LNCaP clone FGC (cell line): ENCODE results near the gene MACROD2.

ENCODE experiments used
- DNase-seq: peaks from one replicate; pipeline ENCODE4 v3.0.0-alpha.2; 2011; ENCODE audit warnings: low read depth
- H3K4me3 ChIP-seq: 2 replicates; pipeline ENCODE4 v1.5.1; 2011; ENCODE audit warnings: mild to moderate bottlenecking, low read depth, low read length, control low read depth
- CTCF ChIP-seq: IDR thresholded peaks from 2 replicates; pipeline ENCODE4 v1.5.1; 2012; ENCODE audit warnings: mild to moderate bottlenecking; ENCODE audit not compliant: control insufficient read depth, insufficient read depth; ENCODE audit errors: extremely low read depth

The MACROD2 gene

GRCh38 chr20:15613530-15613929 is 1618.2 kb downstream of the MACROD2 start:
- no peak for DNase-seq
- TF ChIP-seq CTCF, result no peak
- no peak overlapping the region for H3K4me3 ChIP-seq

GRCh38 chr20:15616626-15617025 is 1621.3 kb downstream of the MACROD2 start:
- H3K4me3 ChIP-seq, result no peak overlapping the region
- no peak for TF ChIP-seq CTCF
- DNase-seq, result no peak

- TF ChIP-seq CTCF, result no peak
- DNase-seq, result no peak
Observed at GRCh38 chr20:15618110-15618509, 1622.8 kb downstream of the MACROD2 start.

GRCh38 chr20:15618912-15619311 is 1623.6 kb downstream of the MACROD2 start:
- no peak overlapping the region for H3K4me3 ChIP-seq
- DNase-seq, result no peak
- no peak for TF ChIP-seq CTCF

More at GRCh38 chr20:15618110-15618509, 1622.8 kb downstream of the MACROD2 start:
- no peak overlapping the region for H3K4me3 ChIP-seq

- no peak for DNase-seq
- no peak for TF ChIP-seq CTCF
- no peak overlapping the region for H3K4me3 ChIP-seq
Observed at GRCh38 chr20:15619341-15619740, 1624.0 kb downstream of the MACROD2 start.

- DNase-seq, result no peak
- no peak overlapping the region for H3K4me3 ChIP-seq
- no peak for TF ChIP-seq CTCF
Observed at GRCh38 chr20:15619816-15620215, 1624.5 kb downstream of the MACROD2 start.

GRCh38 chr20:15622368-15622767 is 1627.1 kb downstream of the MACROD2 start:
- no peak for DNase-seq
- no peak overlapping the region for H3K4me3 ChIP-seq

More at GRCh38 chr20:15622368-15622767, 1627.1 kb downstream of the MACROD2 start:
- TF ChIP-seq CTCF, result no peak
